ENCODE measurements around the gene DMD. TPM values are rescaled to one million over a fixed set of nuclear protein-coding genes. Genes with fewer than 3 reads are reported as not detected.

DMD gene
- total RNA-seq, 1 donor from 2014 or later = 23.9 TPM

DNA sequence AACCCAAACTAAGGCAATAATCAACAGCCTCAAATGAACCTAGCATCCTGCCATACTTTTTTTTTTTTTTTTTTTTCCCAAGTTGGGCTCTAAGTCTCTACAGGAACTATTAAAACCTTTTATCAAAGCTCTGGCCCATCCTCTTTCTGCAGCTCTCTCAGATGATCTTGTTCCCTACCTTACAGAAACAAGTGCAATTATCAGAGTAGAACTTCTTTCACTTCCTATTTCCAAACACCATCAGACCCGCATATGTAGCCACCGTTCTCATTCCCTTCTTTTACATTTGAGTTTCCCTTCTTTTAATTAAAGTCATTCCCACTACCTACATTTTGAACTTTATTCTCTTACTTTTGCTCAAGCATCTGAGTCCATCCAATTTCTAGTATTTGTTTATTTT, 690.6 kb downstream of the DMD start:
- H3K9me3 Mint-ChIP-seq (ENCODE audit: low read depth) = peaks cover 16% of the 10 kb centered on the region
- H3K36me3 Mint-ChIP-seq (ENCODE audit: insufficient read depth) = peaks cover 4% of the 10 kb centered on the region
- DNase-seq (ENCODE audit: low spot score, unreplicated experiment) = no peak
- TF ChIP-seq, protein P1, sequence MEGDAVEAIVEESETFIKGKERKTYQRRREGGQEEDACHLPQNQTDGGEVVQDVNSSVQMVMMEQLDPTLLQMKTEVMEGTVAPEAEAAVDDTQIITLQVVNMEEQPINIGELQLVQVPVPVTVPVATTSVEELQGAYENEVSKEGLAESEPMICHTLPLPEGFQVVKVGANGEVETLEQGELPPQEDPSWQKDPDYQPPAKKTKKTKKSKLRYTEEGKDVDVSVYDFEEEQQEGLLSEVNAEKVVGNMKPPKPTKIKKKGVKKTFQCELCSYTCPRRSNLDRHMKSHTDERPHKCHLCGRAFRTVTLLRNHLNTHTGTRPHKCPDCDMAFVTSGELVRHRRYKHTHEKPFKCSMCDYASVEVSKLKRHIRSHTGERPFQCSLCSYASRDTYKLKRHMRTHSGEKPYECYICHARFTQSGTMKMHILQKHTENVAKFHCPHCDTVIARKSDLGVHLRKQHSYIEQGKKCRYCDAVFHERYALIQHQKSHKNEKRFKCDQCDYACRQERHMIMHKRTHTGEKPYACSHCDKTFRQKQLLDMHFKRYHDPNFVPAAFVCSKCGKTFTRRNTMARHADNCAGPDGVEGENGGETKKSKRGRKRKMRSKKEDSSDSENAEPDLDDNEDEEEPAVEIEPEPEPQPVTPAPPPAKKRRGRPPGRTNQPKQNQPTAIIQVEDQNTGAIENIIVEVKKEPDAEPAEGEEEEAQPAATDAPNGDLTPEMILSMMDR (IDR thresholded peaks at IDR 0.05; ENCODE audit: unreplicated experiment) = no peak
- H3K4me1 Mint-ChIP-seq (ENCODE audit: low read depth) = peaks cover 6% of the 10 kb centered on the region
- no peak overlapping the region for H3K4me3 Mint-ChIP-seq (ENCODE audit: low read depth)
- no peaks in the 10 kb centered on the region for H3K27me3 Mint-ChIP-seq
- H3K27ac Mint-ChIP-seq = no peak overlapping the region

DNA sequence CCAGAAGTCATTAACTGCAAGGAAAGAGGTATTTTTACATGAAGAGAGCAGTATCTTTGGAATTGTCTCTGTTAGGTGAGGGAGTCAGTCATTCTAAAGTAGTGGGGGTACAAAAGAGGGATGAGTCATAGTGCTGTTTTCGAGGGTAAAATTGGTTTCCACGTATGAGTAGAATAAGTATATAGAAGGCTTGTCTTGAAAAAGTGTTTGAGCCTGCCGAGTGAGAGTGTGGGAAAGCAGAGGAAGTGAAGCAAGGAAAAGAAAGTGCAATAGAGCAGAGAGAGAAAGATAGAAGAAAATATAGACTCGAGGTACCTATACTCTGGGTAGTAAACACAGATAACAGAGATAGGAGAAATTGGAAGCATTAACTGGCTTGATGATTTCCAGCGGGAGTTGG, 696.4 kb downstream of the DMD start:
- Mint-ChIP-seq H3K36me3 (ENCODE audit: insufficient read depth) (no peaks in the 10 kb centered on the region), H3K4me3 (ENCODE audit: low read depth) (no peak overlapping the region), H3K27me3 (no peaks in the 10 kb centered on the region), H3K27ac (no peak overlapping the region), H3K4me1 (ENCODE audit: low read depth) (no peaks in the 10 kb centered on the region), H3K9me3 (ENCODE audit: low read depth) (peaks cover 4% of the 10 kb centered on the region)
- DNase-seq (ENCODE audit: low spot score, unreplicated experiment) = no peak
- TF ChIP-seq, protein P1 (IDR thresholded peaks at IDR 0.05; ENCODE audit: unreplicated experiment) = no peak

DNA sequence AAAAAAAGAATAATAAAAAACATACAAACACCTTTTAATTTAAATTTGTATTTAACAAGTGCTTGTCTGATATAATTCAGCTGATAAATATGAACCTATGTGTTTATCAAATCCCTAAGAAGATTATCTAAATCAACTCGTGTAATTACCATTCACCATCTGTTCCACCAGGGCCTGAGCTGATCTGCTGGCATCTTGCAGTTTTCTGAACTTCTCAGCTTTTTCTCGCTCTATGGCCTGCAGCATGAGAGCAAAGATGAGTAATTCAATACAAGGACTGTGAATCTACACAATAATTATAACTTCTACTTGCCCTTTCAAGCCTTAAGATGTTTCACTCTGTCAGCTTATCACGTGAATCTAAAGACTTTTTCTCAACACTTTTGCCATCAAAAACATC, 709.7 kb downstream of the DMD start:
- Mint-ChIP-seq H3K36me3 (ENCODE audit: insufficient read depth) (no peaks in the 10 kb centered on the region), H3K27me3 (no peaks in the 10 kb centered on the region), H3K4me1 (ENCODE audit: low read depth) (peaks cover 4% of the 10 kb centered on the region), H3K4me3 (ENCODE audit: low read depth) (no peak overlapping the region), H3K27ac (no peak overlapping the region), H3K9me3 (ENCODE audit: low read depth) (no peaks in the 10 kb centered on the region)
- TF ChIP-seq, protein P1 (IDR thresholded peaks at IDR 0.05; ENCODE audit: unreplicated experiment) = no peak
- DNase-seq (ENCODE audit: low spot score, unreplicated experiment) = no peak

DNA sequence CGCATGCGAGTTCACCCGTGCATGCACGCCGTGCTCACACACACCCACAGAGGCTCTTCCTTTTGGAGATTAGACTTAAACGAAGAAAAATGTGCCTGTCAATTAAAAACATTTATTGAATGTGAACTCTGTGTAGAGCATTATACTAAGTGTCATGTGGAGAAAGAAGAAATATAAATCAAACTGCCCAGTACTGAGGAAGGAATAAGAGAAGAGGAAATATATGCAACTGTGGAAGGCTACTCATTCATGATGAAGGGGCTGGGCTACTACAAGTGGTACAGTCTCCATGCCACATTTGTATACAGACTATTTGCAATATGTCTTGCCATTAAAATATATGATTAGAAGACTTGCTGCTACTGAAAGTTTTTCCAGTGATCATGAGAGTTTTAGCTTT, 714.7 kb downstream of the DMD start:
- no peaks in the 10 kb centered on the region for H3K27me3 Mint-ChIP-seq
- no peaks in the 10 kb centered on the region for H3K36me3 Mint-ChIP-seq (ENCODE audit: insufficient read depth)
- H3K27ac Mint-ChIP-seq = no peak overlapping the region
- H3K4me1 Mint-ChIP-seq (ENCODE audit: low read depth) = no peaks in the 10 kb centered on the region
- no peaks in the 10 kb centered on the region for H3K9me3 Mint-ChIP-seq (ENCODE audit: low read depth)
- TF ChIP-seq, protein P1 (IDR thresholded peaks at IDR 0.05; ENCODE audit: unreplicated experiment) = no peak
- no peak for DNase-seq (ENCODE audit: low spot score, unreplicated experiment)
- H3K4me3 Mint-ChIP-seq (ENCODE audit: low read depth) = no peak overlapping the region

DNA sequence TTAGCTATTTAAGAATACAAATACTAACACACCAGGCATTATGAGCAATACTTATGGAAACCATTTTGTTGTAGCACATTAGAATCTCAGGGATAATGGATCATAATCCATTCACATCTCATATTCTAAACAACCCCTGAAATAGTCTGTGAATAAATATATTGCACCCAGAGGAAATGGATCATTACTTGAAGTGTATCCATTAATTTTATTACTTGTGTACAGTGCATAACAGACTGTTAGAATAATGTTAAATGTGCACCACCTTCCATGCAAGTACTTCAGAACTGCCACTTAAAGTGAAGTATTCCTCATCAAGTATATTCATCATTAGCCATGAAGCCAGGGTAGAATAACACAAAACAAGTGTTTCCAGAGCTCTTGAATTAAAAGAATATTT, 715.5 kb downstream of the DMD start:
- no peaks in the 10 kb centered on the region for H3K9me3 Mint-ChIP-seq (ENCODE audit: low read depth)
- TF ChIP-seq, protein P1 (IDR thresholded peaks at IDR 0.05; ENCODE audit: unreplicated experiment) = no peak
- no peaks in the 10 kb centered on the region for H3K36me3 Mint-ChIP-seq (ENCODE audit: insufficient read depth)
- H3K4me1 Mint-ChIP-seq (ENCODE audit: low read depth) = no peaks in the 10 kb centered on the region
- H3K27me3 Mint-ChIP-seq = no peaks in the 10 kb centered on the region
- no peak overlapping the region for H3K4me3 Mint-ChIP-seq (ENCODE audit: low read depth)
- no peak overlapping the region for H3K27ac Mint-ChIP-seq
- no peak for DNase-seq (ENCODE audit: low spot score, unreplicated experiment)
